ENCODE results near the gene ATXN7L3B.

Gene ATXN7L3B

GRCh38 chr12:74551291-74551690, 13.7 kb downstream of the ATXN7L3B start:
- DNase-seq (ENCODE audit: low read depth in 2 of 2), result no peak

- DNase-seq (ENCODE audit: low read depth in 2 of 2), result no peak
Observed at GRCh38 chr12:74552201-74552600, 14.6 kb downstream of the ATXN7L3B start.

- DNase-seq (ENCODE audit: low read depth in 2 of 2), result no peak
Observed at GRCh38 chr12:74559728-74560127, 22.1 kb downstream of the ATXN7L3B start.

- DNase-seq (ENCODE audit: low read depth in 2 of 2), result no peak
Observed at GRCh38 chr12:74563927-74564326, 26.3 kb downstream of the ATXN7L3B start.

GRCh38 chr12:74578486-74578885, 40.9 kb downstream of the ATXN7L3B start:
- no peak for DNase-seq (ENCODE audit: low read depth in 2 of 2)

GRCh38 chr12:74579446-74579845, 41.8 kb downstream of the ATXN7L3B start:
- DNase-seq (ENCODE audit: low read depth in 2 of 2), result no peak

DNA sequence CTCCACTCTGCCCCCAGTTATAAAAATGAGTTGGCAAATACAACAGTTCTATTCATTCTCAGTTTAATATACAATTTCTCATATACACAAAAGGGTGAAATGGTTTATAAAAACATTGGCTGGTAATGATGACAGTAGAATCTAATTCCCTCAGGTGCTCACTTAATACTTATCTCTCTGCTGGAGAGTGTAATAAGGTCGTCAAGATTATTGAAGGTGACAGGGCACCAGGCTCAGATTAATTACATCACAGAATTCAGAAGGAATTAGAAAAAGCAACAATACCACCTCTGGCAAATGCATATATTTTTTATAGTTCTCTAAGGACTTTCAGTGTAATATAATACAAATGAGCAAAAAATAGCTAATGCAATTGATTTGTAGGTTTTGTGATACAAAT, 42.3 kb downstream of the ATXN7L3B start:
- DNase-seq (ENCODE audit: low read depth in 2 of 2), result no peak

DNA sequence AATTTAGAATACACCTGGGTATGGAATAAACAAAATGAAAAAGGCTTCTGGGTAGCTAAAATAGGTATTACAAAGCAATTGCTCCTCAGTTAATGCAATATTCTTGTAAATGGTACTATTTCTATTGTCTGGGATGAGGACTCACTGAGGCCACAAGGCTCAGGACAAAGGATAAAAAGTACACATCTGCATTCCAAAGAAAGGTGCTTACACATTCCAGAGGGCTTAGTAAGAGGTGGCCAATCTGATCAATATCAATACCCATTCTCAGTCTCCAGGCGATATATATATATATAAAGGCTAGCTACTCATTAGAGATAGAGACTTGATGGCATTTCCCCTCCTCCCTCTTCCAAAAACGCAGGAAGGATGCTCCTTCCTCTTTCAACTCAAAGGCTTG, 43.8 kb downstream of the ATXN7L3B start:
- no peak for DNase-seq (ENCODE audit: low read depth in 2 of 2)

- no peak for DNase-seq (ENCODE audit: low read depth in 2 of 2)
Observed at GRCh38 chr12:74584483-74585062, 46.9 kb downstream of the ATXN7L3B start.

- no peak for DNase-seq (ENCODE audit: low read depth in 2 of 2)
Observed at GRCh38 chr12:74586251-74586650, 48.6 kb downstream of the ATXN7L3B start.
